ENCODE results near the gene TBC1D22A. TPM values are rescaled to one million over a fixed set of nuclear protein-coding genes. Genes with fewer than 3 reads are reported as not detected.

The TBC1D22A gene
- total RNA-seq, 2 donors from 2014 or later = 21.0 to 27.9 TPM

GRCh38 chr22:47144791-47145425 lies 382.5 kb downstream of the TBC1D22A start:
- no peaks in the 10 kb centered on the region for H3K36me3 Mint-ChIP-seq (ENCODE audit: low read depth)
- no peaks in the 10 kb centered on the region for H3K36me3 ChIP-seq (ENCODE audit: control insufficient read depth, insufficient read depth, low read length)
- H3K9me3 Mint-ChIP-seq = no peaks in the 10 kb centered on the region
- no peak for DNase-seq
- H3K9ac ChIP-seq (ENCODE audit: extremely low read depth, low read length, poor library complexity, severe bottlenecking) = no peak overlapping the region
- no peak overlapping the region for H3K27ac Mint-ChIP-seq
- H3K4me3 ChIP-seq (ENCODE audit: low read length) = no peak overlapping the region
- H3K4me1 ChIP-seq (ENCODE audit: control insufficient read depth, insufficient read depth, low read length) = peaks cover 6% of the 10 kb centered on the region
- H3K4me3 Mint-ChIP-seq = no peak overlapping the region
- H3K27ac ChIP-seq (ENCODE audit: low read depth, low read length) = no peak overlapping the region
- no peaks in the 10 kb centered on the region for H3K9me3 ChIP-seq (ENCODE audit: control insufficient read depth, low read length)
- no peak for TF ChIP-seq CTCF (conservative IDR thresholded peaks at IDR 0.05)
- peaks cover 19% of the 10 kb centered on the region for H3K4me1 Mint-ChIP-seq
- 97 to 99% methylated on average over 17 to 20 of the region's 21 CpGs for WGBS, 2 experiments (ENCODE audit: insufficient coverage in 1 of 2, insufficient read length in 1 of 2)
- H3K27me3 ChIP-seq (ENCODE audit: control insufficient read depth, insufficient read depth, low read length, poor library complexity, severe bottlenecking) = no peaks in the 10 kb centered on the region
- H3K27me3 Mint-ChIP-seq (ENCODE audit: insufficient read depth) = no peaks in the 10 kb centered on the region

- H3K36me3 ChIP-seq (ENCODE audit: control insufficient read depth, insufficient read depth, low read length) = no peaks in the 10 kb centered on the region
- H3K4me1 ChIP-seq (ENCODE audit: control insufficient read depth, insufficient read depth, low read length) = peaks cover 6% of the 10 kb centered on the region
- TF ChIP-seq CTCF (conservative IDR thresholded peaks at IDR 0.05) = no peak
- H3K4me1 Mint-ChIP-seq = peaks cover 19% of the 10 kb centered on the region
- H3K27me3 Mint-ChIP-seq (ENCODE audit: insufficient read depth) = no peaks in the 10 kb centered on the region
- H3K27ac Mint-ChIP-seq = peak overlapping the region; percentile 19
- WGBS, 2 experiments (ENCODE audit: insufficient coverage in 1 of 2, insufficient read length in 1 of 2) = 94 to 95% methylated on average over 13 to 20 of the region's 20 CpGs
- no peak overlapping the region for H3K27ac ChIP-seq (ENCODE audit: low read depth, low read length)
- no peaks in the 10 kb centered on the region for H3K27me3 ChIP-seq (ENCODE audit: control insufficient read depth, insufficient read depth, low read length, poor library complexity, severe bottlenecking)
- H3K9ac ChIP-seq (ENCODE audit: extremely low read depth, low read length, poor library complexity, severe bottlenecking) = no peak overlapping the region
- no peak for DNase-seq
- H3K4me3 Mint-ChIP-seq = no peak overlapping the region
- no peak overlapping the region for H3K4me3 ChIP-seq (ENCODE audit: low read length)
- H3K9me3 Mint-ChIP-seq = no peaks in the 10 kb centered on the region
- no peaks in the 10 kb centered on the region for H3K36me3 Mint-ChIP-seq (ENCODE audit: low read depth)
- H3K9me3 ChIP-seq (ENCODE audit: control insufficient read depth, low read length) = no peaks in the 10 kb centered on the region
These were observed 383.4 kb downstream of the TBC1D22A start for GRCh38 chr22:47145883-47146282.

- DNase-seq = no peak
- 81 to 96% methylated on average over 11 of the region's 11 CpGs for WGBS, 2 experiments (ENCODE audit: insufficient coverage in 1 of 2, insufficient read length in 1 of 2)
These were observed 383.9 kb downstream of the TBC1D22A start for GRCh38 chr22:47146391-47146790.

More at GRCh38 chr22:47146391-47146790, 383.9 kb downstream of the TBC1D22A start:
- Mint-ChIP-seq H3K4me3 (no peak overlapping the region), H3K27me3 (ENCODE audit: insufficient read depth) (no peaks in the 10 kb centered on the region), H3K36me3 (ENCODE audit: low read depth) (no peaks in the 10 kb centered on the region), H3K27ac (peak overlapping the region; percentile 19), H3K9me3 (no peaks in the 10 kb centered on the region), H3K4me1 (peaks cover 19% of the 10 kb centered on the region)
- no peak overlapping the region for H3K4me3 ChIP-seq (ENCODE audit: low read length)
- H3K36me3 ChIP-seq (ENCODE audit: control insufficient read depth, insufficient read depth, low read length) = no peaks in the 10 kb centered on the region
- H3K27me3 ChIP-seq (ENCODE audit: control insufficient read depth, insufficient read depth, low read length, poor library complexity, severe bottlenecking) = no peaks in the 10 kb centered on the region
- no peak overlapping the region for H3K9ac ChIP-seq (ENCODE audit: extremely low read depth, low read length, poor library complexity, severe bottlenecking)
- TF ChIP-seq CTCF (conservative IDR thresholded peaks at IDR 0.05) = no peak
- no peaks in the 10 kb centered on the region for H3K9me3 ChIP-seq (ENCODE audit: control insufficient read depth, low read length)
- no peak overlapping the region for H3K27ac ChIP-seq (ENCODE audit: low read depth, low read length)
- peaks cover 6% of the 10 kb centered on the region for H3K4me1 ChIP-seq (ENCODE audit: control insufficient read depth, insufficient read depth, low read length)

Data from endodermal cell (in vitro differentiated cells).